Neural cell (in vitro differentiated cells): ENCODE results near the gene RALGPS1.

ENCODE experiments used
- POLR2AphosphoS5 ChIP-seq: IDR thresholded peaks from 2 replicates; pipeline ENCODE4 v1.6.1; 2012
- TF ChIP-seq, protein P1 (sequence below): fragments of 450-650 bp; IDR thresholded peaks from 2 replicates; pipeline ENCODE4 v1.5.1; 2014; ENCODE audit warnings: antibody characterized with exemption, mild to moderate bottlenecking, moderate library complexity; ENCODE audit not compliant: poor library complexity, severe bottlenecking

- TF ChIP-seq, protein P1, sequence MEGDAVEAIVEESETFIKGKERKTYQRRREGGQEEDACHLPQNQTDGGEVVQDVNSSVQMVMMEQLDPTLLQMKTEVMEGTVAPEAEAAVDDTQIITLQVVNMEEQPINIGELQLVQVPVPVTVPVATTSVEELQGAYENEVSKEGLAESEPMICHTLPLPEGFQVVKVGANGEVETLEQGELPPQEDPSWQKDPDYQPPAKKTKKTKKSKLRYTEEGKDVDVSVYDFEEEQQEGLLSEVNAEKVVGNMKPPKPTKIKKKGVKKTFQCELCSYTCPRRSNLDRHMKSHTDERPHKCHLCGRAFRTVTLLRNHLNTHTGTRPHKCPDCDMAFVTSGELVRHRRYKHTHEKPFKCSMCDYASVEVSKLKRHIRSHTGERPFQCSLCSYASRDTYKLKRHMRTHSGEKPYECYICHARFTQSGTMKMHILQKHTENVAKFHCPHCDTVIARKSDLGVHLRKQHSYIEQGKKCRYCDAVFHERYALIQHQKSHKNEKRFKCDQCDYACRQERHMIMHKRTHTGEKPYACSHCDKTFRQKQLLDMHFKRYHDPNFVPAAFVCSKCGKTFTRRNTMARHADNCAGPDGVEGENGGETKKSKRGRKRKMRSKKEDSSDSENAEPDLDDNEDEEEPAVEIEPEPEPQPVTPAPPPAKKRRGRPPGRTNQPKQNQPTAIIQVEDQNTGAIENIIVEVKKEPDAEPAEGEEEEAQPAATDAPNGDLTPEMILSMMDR: no peak
- TF ChIP-seq POLR2AphosphoS5: no peak
These were observed 278.9 kb downstream of the RALGPS1 start for GRCh38 chr9:127193483-127193882.
